Loucy (cell line): ENCODE measurements around the gene MYO1E.
"Not testable (repeated sequence)": the region's sequence is repeated elsewhere in the genome, so short reads cannot be mapped to it uniquely, and the experiment has no call there.

Experiments used
- H2AFZ ChIP-seq: fragments of 200-600 bp; sonication (generic); 2 replicates; pipeline ENCODE4 v1.6.0; 2016; ENCODE audit warnings: antibody characterized with exemption, mild to moderate bottlenecking, low read length, moderate library complexity
- H3F3A ChIP-seq: fragments of 200-600 bp; 2 replicates; pipeline ENCODE4 v1.6.0; 2016; ENCODE audit warnings: antibody characterized with exemption, low read depth, mild to moderate bottlenecking
- H3K27me3 ChIP-seq: fragments of 200-600 bp; sonication (generic); 2 replicates; pipeline ENCODE4 v1.6.1; 2014; ENCODE audit warnings: low read length, mild to moderate bottlenecking; ENCODE audit not compliant: insufficient read depth, poor library complexity, severe bottlenecking
- H3K36me3 ChIP-seq: fragments of 200-600 bp; sonication (generic); 2 replicates; pipeline ENCODE4 v1.6.1; 2016; ENCODE audit warnings: low read length; ENCODE audit not compliant: insufficient read depth
- H3K4me1 ChIP-seq: fragments of 200-600 bp; sonication (generic); 2 replicates; pipeline ENCODE4 v1.5.1; 2014; ENCODE audit warnings: low read length, mild to moderate bottlenecking; ENCODE audit not compliant: insufficient read depth, poor library complexity, severe bottlenecking
- H3K4me2 ChIP-seq: fragments of 200-600 bp; sonication (generic); 2 replicates; pipeline ENCODE4 v1.6.0; 2014; ENCODE audit warnings: antibody characterized with exemption, low read length, low read depth, mild to moderate bottlenecking; ENCODE audit not compliant: poor library complexity, severe bottlenecking
- H3K4me3 ChIP-seq: fragments of 200-600 bp; sonication (generic); 2 replicates; pipeline ENCODE4 v1.5.1; 2014; ENCODE audit warnings: low read length, mild to moderate bottlenecking, mixed read lengths; ENCODE audit not compliant: poor library complexity, severe bottlenecking
- H3K79me2 ChIP-seq: fragments of 200-600 bp; sonication (generic); 2 replicates; pipeline ENCODE4 v1.6.1; 2014; ENCODE audit warnings: low read length; ENCODE audit not compliant: insufficient read depth
- H3K9ac ChIP-seq: fragments of 200-600 bp; sonication (generic); 2 replicates; pipeline ENCODE4 v1.6.0; 2014; ENCODE audit warnings: mild to moderate bottlenecking, low read depth, low read length, moderate library complexity; ENCODE audit not compliant: poor library complexity, severe bottlenecking
- H3K9me2 ChIP-seq: fragments of 200-600 bp; sonication (generic); replicated peaks from 2 replicates; pipeline ENCODE4 v1.6.1; 2016; ENCODE audit warnings: low read depth, low read length, mixed read lengths
- H3K9me3 ChIP-seq: fragments of 200-600 bp; sonication (generic); 2 replicates; pipeline ENCODE4 v1.6.1; 2014; ENCODE audit warnings: mild to moderate bottlenecking, antibody characterized with exemption, low read length, low read depth; ENCODE audit not compliant: insufficient read depth
- H4K20me1 ChIP-seq: fragments of 200-600 bp; sonication (generic); 2 replicates; pipeline ENCODE4 v1.6.0; 2014; ENCODE audit warnings: antibody characterized with exemption, low read length, mild to moderate bottlenecking; ENCODE audit not compliant: insufficient read depth, poor library complexity, severe bottlenecking
- EZH2phosphoT487 ChIP-seq: fragments of 200-600 bp; IDR thresholded peaks from 2 replicates; pipeline ENCODE4 v1.6.1; 2018; ENCODE audit warnings: antibody characterized with exemption, mild to moderate bottlenecking, moderate library complexity, borderline replicate concordance
- TF ChIP-seq, protein P1 (sequence below): fragments of 200-600 bp; sonication (generic); conservative IDR thresholded peaks from 2 replicates; pipeline ENCODE4 v1.5.1; 2014; ENCODE audit warnings: mild to moderate bottlenecking, antibody characterized with exemption, low read length

Gene MYO1E

GRCh38 chr15:59165726-59166125 lies 206.9 kb downstream of the MYO1E start:
- H3K4me2 ChIP-seq: no peak overlapping the region
- H3K9me2 ChIP-seq: no peaks in the 10 kb centered on the region
- no peaks in the 10 kb centered on the region for H3K9me3 ChIP-seq
- no peak overlapping the region for H2AFZ ChIP-seq
- H3K9ac ChIP-seq: no peak overlapping the region
- H3K36me3 ChIP-seq: no peaks in the 10 kb centered on the region
- no peaks in the 10 kb centered on the region for H3K27me3 ChIP-seq
- no peak overlapping the region for H3K4me3 ChIP-seq
- peaks cover 31% of the 10 kb centered on the region for H3K4me1 ChIP-seq
- no peak for TF ChIP-seq EZH2phosphoT487
- TF ChIP-seq, protein P1, sequence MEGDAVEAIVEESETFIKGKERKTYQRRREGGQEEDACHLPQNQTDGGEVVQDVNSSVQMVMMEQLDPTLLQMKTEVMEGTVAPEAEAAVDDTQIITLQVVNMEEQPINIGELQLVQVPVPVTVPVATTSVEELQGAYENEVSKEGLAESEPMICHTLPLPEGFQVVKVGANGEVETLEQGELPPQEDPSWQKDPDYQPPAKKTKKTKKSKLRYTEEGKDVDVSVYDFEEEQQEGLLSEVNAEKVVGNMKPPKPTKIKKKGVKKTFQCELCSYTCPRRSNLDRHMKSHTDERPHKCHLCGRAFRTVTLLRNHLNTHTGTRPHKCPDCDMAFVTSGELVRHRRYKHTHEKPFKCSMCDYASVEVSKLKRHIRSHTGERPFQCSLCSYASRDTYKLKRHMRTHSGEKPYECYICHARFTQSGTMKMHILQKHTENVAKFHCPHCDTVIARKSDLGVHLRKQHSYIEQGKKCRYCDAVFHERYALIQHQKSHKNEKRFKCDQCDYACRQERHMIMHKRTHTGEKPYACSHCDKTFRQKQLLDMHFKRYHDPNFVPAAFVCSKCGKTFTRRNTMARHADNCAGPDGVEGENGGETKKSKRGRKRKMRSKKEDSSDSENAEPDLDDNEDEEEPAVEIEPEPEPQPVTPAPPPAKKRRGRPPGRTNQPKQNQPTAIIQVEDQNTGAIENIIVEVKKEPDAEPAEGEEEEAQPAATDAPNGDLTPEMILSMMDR: no peak
- H3F3A ChIP-seq: no peaks in the 10 kb centered on the region
- no peaks in the 10 kb centered on the region for H4K20me1 ChIP-seq
- H3K79me2 ChIP-seq: no peaks in the 10 kb centered on the region

GRCh38 chr15:59162080-59162479 lies 210.6 kb downstream of the MYO1E start:
- not testable (repeated sequence) for H3K79me2 ChIP-seq, H3K9me3 ChIP-seq, H3K9ac ChIP-seq, H3K4me1 ChIP-seq, H3K27me3 ChIP-seq, H3K9me2 ChIP-seq, H3K4me2 ChIP-seq, H3F3A ChIP-seq, H3K36me3 ChIP-seq, H3K4me3 ChIP-seq, H2AFZ ChIP-seq, H4K20me1 ChIP-seq

- Histone ChIP-seq H3F3A (no peaks in the 10 kb centered on the region), H3K79me2 (no peaks in the 10 kb centered on the region), H3K4me1 (peaks cover 3% of the 10 kb centered on the region), H3K9me2 (no peaks in the 10 kb centered on the region), H4K20me1 (no peaks in the 10 kb centered on the region), H3K4me2 (no peak overlapping the region), H3K4me3 (no peak overlapping the region), H3K9me3 (no peaks in the 10 kb centered on the region), H3K9ac (no peak overlapping the region), H3K27me3 (no peaks in the 10 kb centered on the region), H3K36me3 (no peaks in the 10 kb centered on the region), H2AFZ (no peak overlapping the region)
- TF ChIP-seq EZH2phosphoT487: no peak
- TF ChIP-seq, protein P1: peak; percentile 49
These were observed 211.6 kb downstream of the MYO1E start for GRCh38 chr15:59160880-59161593.

DNA sequence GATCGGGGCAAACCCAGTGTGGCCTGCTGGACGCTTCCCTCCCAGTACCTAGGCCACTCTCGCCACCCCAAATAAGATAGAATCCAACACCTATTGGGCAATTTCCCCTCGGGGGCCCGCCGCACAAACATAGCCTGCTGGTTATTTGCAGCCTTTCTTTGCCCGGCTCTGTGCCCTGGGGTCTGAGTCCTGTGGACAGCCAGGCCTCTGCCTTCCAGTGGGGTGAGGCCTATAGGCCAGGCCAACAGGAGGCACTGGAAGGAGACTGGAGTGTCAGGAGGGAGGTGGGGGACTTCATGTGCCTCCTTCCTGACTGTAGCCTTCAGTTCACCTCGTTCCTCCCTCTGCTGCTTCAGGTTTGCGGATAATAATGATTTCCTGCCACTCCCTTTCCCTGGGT lies 213.5 kb downstream of the MYO1E start:
- no peak overlapping the region for H3K4me3 ChIP-seq

More for the DNA sequence above, 213.5 kb downstream of the MYO1E start:
- H3K27me3 ChIP-seq: no peaks in the 10 kb centered on the region
- no peak for TF ChIP-seq EZH2phosphoT487
- TF ChIP-seq, protein P1: no peak
- no peaks in the 10 kb centered on the region for H3F3A ChIP-seq
- H3K9me2 ChIP-seq: no peaks in the 10 kb centered on the region
- no peaks in the 10 kb centered on the region for H3K9me3 ChIP-seq
- no peaks in the 10 kb centered on the region for H3K4me1 ChIP-seq
- H4K20me1 ChIP-seq: no peaks in the 10 kb centered on the region
- H3K36me3 ChIP-seq: no peaks in the 10 kb centered on the region
- no peaks in the 10 kb centered on the region for H3K79me2 ChIP-seq
- H2AFZ ChIP-seq: no peak overlapping the region
- no peak overlapping the region for H3K4me2 ChIP-seq
- no peak overlapping the region for H3K9ac ChIP-seq
